GM21381 (cell line): ENCODE measurements around the gene IGDCC3.

Experiments used
- ATAC-seq: cut with Tn5 transposase; IDR thresholded peaks from one replicate; pipeline ENCODE4 v1.9.1; 2021; ENCODE audit warnings: mild to moderate bottlenecking, moderate library complexity; ENCODE audit not compliant: unreplicated experiment

IGDCC3 gene

GRCh38 chr15:65377976-65378366, at the start of gene IGDCC3:
Gene IGDCC3, minus strand, starts transcription at chr15:65378002. Its CDS starts 214 bp downstream, at chr15:65377788.
- ATAC-seq, result no peak

GRCh38 chr15:65426216-65426853, 48.5 kb upstream of the IGDCC3 start:
- no peak for ATAC-seq

GRCh38 chr15:65424683-65425082, 46.9 kb upstream of the IGDCC3 start:
- no peak for ATAC-seq

DNA sequence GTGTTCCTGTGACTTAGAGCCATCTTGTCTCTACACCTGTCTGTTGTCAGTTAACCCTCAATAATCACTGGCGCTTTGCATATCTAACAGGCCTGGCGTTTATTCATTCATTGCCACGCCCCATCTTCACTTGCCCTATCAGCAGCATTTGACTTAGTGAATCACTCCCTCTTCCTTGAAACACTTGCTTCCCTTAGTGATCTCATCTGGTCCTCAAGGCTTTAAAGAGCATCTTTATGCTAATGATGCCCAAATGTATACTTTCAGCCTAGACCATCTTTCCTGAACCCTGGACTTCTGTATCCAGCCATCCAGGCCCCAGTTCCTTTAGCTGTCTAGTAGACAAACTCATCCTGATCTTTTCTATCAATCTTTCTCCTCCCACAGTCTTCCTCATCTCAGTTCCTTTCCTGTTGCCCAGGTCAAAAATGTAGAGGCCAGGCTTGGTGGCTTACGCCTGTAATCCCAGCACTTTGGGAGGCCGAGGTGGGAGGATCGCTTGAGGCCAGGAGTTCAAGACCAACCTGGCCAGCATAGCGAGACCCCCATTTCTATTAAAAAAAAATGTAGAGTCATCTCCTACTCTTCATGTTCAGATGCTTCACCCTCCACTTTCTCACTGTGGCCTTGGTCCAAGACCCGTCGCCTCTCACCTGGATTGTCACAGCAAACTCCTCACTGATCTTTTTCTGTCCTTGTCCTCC, 46.3 kb upstream of the IGDCC3 start:
- ATAC-seq, result no peak

DNA sequence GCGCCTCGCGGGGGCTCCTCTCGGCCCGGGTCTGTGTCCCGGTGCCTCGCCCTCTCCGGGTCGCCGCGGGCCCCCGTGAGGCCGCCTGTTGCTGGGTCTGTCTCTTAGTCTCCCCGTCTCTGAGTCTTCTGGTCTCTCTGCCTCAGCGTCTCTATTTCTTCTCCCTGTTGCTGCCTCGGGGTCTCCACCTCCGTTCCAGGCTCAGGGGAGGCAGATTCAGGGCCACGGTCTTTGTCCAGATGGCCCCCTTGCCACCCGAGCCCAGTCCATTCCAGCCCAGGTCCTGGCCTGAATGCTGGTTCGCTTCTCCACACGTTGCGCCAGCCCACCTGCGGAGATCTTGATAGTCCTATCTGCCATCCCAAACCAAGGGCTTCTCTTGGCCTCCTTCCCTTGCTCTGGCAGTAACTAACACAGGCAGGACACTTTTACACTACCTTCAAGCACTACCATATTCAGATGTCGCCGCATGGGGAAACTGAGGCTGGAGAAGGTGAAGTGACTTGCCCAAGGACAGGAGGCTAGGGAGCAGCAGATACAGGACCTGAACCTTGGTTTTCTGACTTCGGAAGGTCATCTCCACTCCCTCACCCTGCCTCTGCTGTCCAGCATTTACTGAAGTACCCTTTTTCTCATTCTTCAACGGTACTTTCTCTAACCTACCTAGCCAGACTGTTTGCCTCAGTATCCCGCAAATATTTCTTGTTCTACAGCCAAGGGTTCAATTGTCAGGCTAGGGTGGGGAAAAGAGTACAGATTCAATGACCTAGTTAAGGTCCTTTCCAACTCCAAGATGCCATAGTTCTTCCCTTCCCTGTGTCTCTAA, 45.6 kb upstream of the IGDCC3 start:
- no peak for ATAC-seq

DNA sequence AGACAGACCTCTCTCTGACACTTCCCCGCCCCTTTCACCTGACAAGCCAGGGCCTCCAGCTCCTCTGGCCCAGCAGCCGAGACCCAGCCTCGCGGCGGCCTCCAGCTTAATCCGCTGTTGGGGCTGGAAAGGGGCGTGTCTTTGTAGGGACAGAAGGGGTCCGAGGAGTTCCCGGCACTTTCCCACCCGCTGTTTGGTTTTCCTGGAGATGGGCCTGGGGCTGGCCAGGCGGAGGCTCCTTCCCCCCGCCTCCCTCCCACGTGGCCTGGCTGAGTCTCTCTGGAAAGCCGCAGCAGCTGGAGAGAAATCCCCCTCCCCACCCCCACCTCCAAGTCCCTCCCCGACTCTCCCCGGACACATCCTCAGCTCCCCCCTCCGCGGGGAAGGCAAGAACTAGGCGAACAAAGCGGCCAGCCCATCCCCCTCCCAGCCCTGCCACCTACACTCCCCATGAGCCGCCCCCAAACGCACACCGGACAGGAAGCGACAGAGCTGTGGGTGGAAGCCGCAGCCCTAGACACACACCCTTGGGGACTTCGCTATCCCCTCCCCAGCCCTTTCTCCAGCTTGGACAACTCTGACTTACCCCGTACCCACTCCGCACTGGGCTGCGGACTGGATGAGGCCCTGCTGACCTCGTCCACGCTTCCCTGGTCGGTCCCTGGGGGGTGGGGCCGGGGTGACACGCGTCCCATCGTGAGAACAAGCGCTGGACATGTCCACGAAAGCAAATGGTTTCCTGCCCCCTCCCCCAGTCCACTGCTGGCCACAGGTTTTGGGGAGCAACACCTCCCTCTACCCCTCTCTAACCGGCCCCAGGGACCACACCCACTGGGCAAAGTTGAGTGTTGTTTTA, 43.8 kb upstream of the IGDCC3 start:
- no peak for ATAC-seq

DNA sequence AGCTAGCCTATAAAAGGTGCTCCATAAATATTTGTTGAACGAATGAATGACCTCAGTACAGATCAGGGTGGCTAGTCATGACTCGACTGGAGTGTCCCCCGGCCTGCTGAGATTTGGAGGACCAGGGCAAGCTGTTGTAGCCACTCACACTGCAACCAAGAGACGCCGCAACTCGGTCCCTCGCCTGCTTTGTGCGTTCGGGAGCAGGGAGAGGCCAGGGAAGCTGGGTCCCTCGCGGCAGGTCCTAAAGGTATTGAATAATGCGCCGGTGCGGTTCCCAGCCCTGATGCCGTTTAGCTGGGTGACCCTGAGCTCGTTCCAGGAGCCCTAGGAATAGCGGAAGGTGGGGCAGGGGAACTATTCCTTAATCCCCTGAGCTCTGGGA, 43.2 kb upstream of the IGDCC3 start:
- ATAC-seq, result no peak

- no peak for ATAC-seq
Measured at GRCh38 chr15:65418596-65418995, 40.8 kb upstream of the IGDCC3 start.

DNA sequence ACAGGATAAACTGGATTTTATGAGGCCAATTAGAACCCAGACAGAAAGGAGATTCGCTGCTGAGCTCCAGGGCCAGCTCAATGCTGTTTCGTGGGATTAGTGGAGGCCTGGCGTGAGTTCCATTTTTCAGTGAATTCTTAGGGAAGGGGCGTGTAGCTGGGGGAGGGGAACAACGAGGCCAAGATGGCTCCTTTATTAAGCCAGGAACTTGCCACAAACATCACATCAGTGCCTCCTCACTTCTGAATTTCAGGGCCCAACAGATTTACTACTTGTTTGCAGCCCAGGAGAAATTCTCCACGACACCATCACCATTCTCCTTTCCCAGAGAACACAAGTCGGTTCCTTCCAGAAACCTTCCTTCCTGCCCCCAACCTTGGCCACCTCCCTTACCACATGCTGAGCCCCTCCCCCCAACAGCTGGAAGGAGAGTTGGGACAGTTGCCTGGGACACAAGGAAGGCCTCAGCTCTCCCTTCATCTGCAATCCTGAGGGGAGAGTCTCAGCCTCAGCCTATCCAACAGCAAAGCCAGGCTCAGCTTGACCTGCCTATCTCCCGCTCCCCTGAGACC, 39.1 kb upstream of the IGDCC3 start:
- ATAC-seq, result no peak

GRCh38 chr15:65414841-65415621, 37.2 kb upstream of the IGDCC3 start:
- ATAC-seq, result no peak

DNA sequence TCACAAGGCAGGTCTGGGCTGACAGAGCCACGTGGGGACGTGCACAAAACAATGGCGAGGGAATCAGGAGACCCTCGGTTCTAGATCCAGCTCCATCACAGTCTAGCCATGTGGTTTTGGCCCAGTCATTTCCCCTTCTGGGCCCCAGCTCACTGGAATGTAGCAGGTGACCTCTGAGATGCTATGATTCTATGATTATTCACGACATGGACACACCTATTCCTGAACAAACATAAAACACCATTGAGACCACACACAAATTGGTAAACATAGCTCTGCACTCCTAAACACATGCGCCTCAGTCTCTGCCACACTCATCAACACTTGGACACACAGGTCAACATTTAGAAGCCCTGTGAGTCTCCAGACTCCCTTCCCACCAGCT, 36.0 kb upstream of the IGDCC3 start:
- ATAC-seq, result no peak

DNA sequence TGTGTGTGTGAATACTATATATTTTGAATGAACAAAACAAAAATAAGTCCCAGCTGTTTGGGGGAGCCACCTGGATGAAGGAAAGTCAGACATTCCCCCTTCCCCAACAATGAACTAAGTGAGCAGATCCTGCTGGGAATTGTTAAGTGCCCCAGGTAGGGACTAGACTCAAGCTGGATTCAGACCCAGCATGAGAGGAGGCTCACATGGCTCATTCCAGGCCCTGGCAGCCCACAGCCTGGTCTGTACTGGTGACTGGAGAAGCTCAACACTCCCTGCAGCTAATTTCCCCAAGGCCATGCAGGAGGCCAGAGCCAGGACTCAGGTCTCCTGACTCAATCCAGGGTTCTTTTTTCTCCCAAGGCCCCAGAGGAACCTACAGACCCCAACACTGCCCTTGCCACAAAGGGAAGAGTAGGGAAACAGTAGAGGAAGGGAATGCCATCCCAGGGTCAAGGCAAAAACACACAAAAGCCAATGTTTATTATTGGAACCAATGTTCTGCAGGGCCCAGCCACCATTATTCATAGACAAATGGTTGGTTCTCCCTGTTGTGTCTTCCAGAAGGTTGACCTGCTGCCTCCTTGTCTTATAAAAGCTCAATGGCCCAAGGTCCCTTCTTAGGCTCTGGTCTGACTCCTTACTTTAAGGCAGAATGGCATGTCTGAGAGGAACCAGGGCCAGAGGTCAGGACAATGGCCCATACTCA, 35.4 kb upstream of the IGDCC3 start:
- no peak for ATAC-seq

DNA sequence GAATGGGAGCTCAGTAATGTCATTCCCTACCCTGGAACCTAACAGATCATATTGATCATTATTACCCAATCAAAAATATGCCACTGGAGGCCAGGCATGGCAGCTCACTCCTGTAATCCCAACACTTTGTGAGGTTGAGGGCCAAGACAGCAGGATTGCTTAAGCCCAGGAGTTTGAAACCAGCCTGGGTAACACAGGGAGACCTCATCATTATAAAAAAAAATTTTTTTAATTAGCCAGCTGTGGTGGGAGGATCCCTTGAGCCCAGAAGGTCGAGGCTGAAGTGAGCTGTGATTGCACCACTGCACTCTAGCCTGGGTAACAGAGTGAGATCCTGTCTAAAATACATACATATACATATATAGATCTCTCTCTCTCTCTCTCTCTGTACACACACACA, 34.8 kb upstream of the IGDCC3 start:
- no peak for ATAC-seq

- ATAC-seq, result no peak
Measured at GRCh38 chr15:65411465-65412071, 33.8 kb upstream of the IGDCC3 start.

GRCh38 chr15:65410972-65411371, 33.2 kb upstream of the IGDCC3 start:
- no peak for ATAC-seq

DNA sequence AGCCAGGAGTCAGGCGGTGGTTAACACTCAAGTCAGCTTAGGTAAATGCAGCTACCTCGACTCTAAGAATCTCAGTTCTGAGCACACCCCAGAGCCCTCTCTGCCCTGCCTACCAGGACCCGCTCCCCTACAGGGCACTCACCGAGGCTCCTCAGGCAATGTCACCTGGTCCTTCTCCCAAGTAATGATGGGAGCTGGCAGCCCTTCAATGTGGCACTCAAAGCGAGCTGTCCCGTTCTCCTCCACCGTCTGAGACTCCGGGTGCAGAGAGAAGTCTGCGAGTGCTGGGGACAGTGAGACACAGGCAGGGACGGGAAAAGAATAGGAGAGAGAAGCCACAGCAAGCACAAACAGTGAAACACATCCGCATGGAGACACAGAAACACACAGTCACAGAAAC, 32.2 kb upstream of the IGDCC3 start:
- ATAC-seq, result no peak

GRCh38 chr15:65409036-65409631, 31.3 kb upstream of the IGDCC3 start:
- peak; percentile 49 for ATAC-seq

DNA sequence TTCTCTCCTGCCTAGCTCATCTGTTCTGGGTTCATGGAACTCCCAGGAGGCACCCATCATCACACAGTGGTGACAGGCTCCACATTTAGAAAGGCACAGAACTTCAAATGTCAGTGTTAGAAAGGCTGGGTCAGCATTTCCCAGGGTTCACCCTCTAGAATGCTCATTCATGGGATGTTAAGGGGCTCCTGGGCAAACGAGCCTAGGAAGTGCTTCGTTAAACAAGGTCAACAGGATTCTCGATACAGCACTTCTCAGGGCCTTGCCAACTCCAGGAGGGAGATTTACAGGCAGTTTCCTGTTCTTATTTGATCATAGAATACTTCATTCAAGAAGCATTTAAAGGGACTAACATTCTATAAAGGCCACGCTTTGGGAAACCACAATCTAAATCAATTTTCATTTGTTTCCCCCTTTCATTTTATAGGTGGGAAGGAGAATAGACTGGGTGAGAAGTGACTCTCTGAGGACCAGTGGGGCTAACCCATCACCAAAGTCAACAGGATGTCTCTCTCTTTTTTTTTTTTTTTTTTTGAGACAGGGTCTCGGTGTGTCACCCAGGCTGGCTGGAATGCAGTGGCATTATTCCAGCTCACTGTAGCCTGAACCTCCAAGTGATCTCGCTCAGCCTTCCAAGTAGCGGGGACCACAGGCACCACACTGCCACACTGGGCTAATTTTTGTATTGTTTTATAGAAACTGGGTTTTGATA, 30.7 kb upstream of the IGDCC3 start:
- ATAC-seq, result no peak
